ENCODE data around the gene TOMM5. TPM values are rescaled to one million over a fixed set of nuclear protein-coding genes. Genes with fewer than 3 reads are reported as not detected.

Gene TOMM5
- total RNA-seq, 1 experiment from 2014 or later, result 161 TPM

DNA sequence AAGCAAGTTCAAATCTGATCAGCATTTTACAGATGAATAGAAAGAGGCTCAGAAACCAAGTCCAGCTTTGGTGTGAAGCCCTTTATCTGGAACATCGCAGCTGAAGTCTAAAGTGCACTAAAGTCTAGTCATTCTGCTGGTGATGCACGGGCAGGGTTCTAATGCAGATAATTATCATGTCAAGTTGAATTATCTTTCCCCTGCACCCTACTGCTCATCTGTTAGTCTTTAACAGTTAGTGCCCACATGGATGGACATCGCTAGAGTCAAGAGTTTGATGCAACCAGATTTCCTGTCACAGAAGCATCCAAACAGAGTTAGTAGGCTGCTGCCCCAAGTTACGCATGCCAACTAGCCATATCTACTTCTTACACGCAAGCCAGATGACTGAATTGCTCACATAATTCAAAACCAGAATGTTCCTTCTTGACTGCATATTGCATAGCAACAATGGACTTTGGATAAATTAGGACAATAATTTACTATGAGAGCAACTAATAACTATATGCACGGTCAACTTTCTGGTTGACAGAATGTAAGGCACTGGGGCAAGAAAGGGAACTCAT is 1.6 kb upstream of the TOMM5 start:
- POLR2A ChIA-PET, result no interaction called here
- no TSS peak for BruUV-seq (replicated peaks)
- CTCF ChIA-PET, result no interaction called here

More for the DNA sequence above, 1.6 kb upstream of the TOMM5 start:
- RAD21 ChIA-PET (ENCODE audit: low non-redundant PET in 1 of 2, low total read pairs in 2 of 2, uncharacterized antibody in 2 of 2, unreplicated experiment in 2 of 2), result no interaction called here
- H4K20me1 ChIP-seq (ENCODE audit: insufficient read depth), result peaks cover 24% of the 10 kb centered on the region; the same call in 1 of the 2 replicates
- TF ChIP-seq CTCF (IDR thresholded peaks at IDR 0.05 in 2 of 3, conservative IDR thresholded peaks at IDR 0.05 in 1 of 3; ENCODE audit: borderline replicate concordance in 1 of 3, insufficient read depth in 1 of 3, low read depth in 2 of 3, low read length in 2 of 3) (no peak), EGR1 (IDR thresholded peaks at IDR 0.05; ENCODE audit: low read depth) (no peak), MAX (IDR thresholded peaks at IDR 0.05) (no peak), SP1 (IDR thresholded peaks at IDR 0.05; ENCODE audit: low read depth) (no peak), POLR2A (IDR thresholded peaks at IDR 0.05; ENCODE audit: borderline replicate concordance, extremely low read depth, insufficient read depth, insufficient read length) (no peak), POLR2AphosphoS5 (IDR thresholded peaks at IDR 0.05; ENCODE audit: low read depth, low read length) (no peak), ELF1 (IDR thresholded peaks at IDR 0.05; ENCODE audit: borderline replicate concordance, low read depth) (no peak), CBX3 (IDR thresholded peaks at IDR 0.05; ENCODE audit: low read depth) (no peak), TCF7L2 (IDR thresholded peaks at IDR 0.05; ENCODE audit: borderline replicate concordance, extremely low read depth, insufficient read depth, insufficient read length) (no peak), ZBTB33 (IDR thresholded peaks at IDR 0.05; ENCODE audit: extremely low read depth, insufficient replicate concordance, low read length) (no peak), YY1 (IDR thresholded peaks at IDR 0.05; ENCODE audit: extremely low read depth, insufficient replicate concordance, low read depth, low read length) (no peak), JUND (IDR thresholded peaks at IDR 0.05) (no peak), ZNF274 (IDR thresholded peaks at IDR 0.05; ENCODE audit: low read depth, low read length) (no peak), EZH2phosphoT487 (IDR thresholded peaks at IDR 0.05; ENCODE audit: borderline replicate concordance) (no peak)
- TF ChIP-seq, protein P1, sequence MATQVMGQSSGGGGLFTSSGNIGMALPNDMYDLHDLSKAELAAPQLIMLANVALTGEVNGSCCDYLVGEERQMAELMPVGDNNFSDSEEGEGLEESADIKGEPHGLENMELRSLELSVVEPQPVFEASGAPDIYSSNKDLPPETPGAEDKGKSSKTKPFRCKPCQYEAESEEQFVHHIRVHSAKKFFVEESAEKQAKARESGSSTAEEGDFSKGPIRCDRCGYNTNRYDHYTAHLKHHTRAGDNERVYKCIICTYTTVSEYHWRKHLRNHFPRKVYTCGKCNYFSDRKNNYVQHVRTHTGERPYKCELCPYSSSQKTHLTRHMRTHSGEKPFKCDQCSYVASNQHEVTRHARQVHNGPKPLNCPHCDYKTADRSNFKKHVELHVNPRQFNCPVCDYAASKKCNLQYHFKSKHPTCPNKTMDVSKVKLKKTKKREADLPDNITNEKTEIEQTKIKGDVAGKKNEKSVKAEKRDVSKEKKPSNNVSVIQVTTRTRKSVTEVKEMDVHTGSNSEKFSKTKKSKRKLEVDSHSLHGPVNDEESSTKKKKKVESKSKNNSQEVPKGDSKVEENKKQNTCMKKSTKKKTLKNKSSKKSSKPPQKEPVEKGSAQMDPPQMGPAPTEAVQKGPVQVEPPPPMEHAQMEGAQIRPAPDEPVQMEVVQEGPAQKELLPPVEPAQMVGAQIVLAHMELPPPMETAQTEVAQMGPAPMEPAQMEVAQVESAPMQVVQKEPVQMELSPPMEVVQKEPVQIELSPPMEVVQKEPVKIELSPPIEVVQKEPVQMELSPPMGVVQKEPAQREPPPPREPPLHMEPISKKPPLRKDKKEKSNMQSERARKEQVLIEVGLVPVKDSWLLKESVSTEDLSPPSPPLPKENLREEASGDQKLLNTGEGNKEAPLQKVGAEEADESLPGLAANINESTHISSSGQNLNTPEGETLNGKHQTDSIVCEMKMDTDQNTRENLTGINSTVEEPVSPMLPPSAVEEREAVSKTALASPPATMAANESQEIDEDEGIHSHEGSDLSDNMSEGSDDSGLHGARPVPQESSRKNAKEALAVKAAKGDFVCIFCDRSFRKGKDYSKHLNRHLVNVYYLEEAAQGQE (IDR thresholded peaks at IDR 0.05; ENCODE audit: low read depth), result no peak
- TF ChIP-seq, protein P2, sequence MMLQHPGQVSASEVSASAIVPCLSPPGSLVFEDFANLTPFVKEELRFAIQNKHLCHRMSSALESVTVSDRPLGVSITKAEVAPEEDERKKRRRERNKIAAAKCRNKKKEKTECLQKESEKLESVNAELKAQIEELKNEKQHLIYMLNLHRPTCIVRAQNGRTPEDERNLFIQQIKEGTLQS (IDR thresholded peaks at IDR 0.05), result no peak
- no peak overlapping the region for H3K9ac ChIP-seq (ENCODE audit: low read length)
- peak overlapping the region; percentile 39 for H2AFZ ChIP-seq (ENCODE audit: low read depth, low read length, poor library complexity, severe bottlenecking)
- DNase-seq (ENCODE audit: low read depth, low spot score) (no peak), ATAC-seq (no peak)
- peaks cover 37% of the 10 kb centered on the region for H3K79me2 ChIP-seq (ENCODE audit: insufficient read depth, low read length)
- H3K9me3 ChIP-seq (ENCODE audit: control insufficient read depth in 1 of 2, insufficient read depth in 1 of 2, low read depth in 1 of 2, low read length in 2 of 2), result no peaks in the 10 kb centered on the region
- intact Hi-C loops (cut with micrococcal nuclease), result no loop called here
- H3K4me3 ChIP-seq (replicated peaks in 1 of 2; ENCODE audit: low read depth in 1 of 2, low read length in 2 of 2), result peak overlapping the region in 1 of 2 experiments; percentile 22; a peak in 1 of 4 replicates
- no peak overlapping the region for H3K27ac ChIP-seq (ENCODE audit: low read depth, low read length)
- peak overlapping the region; percentile 62 for H3K4me2 ChIP-seq (ENCODE audit: low read length)
- H3K9me2 ChIP-seq (ENCODE audit: insufficient read depth), result no peaks in the 10 kb centered on the region
- H3K4me1 ChIP-seq (ENCODE audit: control insufficient read depth in 1 of 2, insufficient read depth in 2 of 2, low read length in 2 of 2), result peaks cover 19 to 34% of the 10 kb centered on the region in 2 experiments
- H3K36me3 ChIP-seq (ENCODE audit: control insufficient read depth in 1 of 2, insufficient read depth in 2 of 2, low read length in 2 of 2), result peaks cover 2 to 16% of the 10 kb centered on the region in 2 experiments; a peak in 2 of 4 replicates
- no peaks in the 10 kb centered on the region for H3K27me3 ChIP-seq (ENCODE audit: insufficient read depth, low read length)
